ENCODE data around the gene COMMD8. TPM values are rescaled to one million over a fixed set of nuclear protein-coding genes. Genes with fewer than 3 reads are reported as not detected.
"Not testable (repeated sequence)": the region's sequence is repeated elsewhere in the genome, so short reads cannot be mapped to it uniquely, and the experiment has no call there.

The COMMD8 gene
- 12.1 TPM for total RNA-seq
- long read RNA-seq, transcript COMMD8-201 (5 exons, 1,469 nt) = major isoform, 63 of 67 reads
- long read RNA-seq, partial matches to known transcripts = 2 of 67 reads
- long read RNA-seq, other reads (novel, unspliced or antisense) = 2 of 67 reads

DNA sequence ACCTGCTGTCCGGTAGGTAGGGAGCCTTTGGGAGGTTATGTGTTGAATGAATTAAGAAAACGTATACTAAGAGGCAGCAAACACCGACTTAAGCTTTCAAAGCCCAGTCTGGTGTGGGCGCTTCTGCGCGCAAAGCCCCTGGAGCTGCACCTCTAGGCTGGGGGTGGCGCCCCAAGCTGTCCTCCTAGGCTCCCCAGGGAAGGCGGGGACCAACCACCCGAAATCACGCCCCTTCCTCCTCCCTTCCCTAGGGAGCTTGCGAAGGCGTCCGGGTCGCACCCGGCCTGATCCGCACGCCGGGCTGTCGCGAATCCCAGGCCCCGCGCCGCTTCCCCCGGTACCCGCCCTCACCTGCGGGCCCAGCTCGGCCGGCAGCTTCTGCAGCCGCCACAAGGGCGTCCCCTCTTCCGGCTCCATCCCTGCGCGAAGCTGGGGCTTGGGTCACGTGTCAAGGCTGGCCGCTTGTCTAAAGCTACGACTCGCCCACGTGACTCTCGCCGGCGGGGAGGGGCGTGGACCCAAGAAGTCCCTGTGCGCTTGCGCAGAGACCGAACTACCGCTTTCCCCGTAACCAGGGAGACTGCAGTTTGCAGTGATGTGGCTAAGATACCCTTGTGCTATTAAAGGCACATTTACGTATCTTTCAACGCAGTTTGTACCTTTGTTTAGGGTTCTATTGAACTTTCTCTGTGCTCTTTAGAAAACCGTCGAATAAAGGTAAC is at the start of gene COMMD8:
TSS of gene COMMD8 (minus strand) at position 468 of the 722 bp plus-strand sequence. CDS start at position 417, 51 bp downstream.
- DNase-seq (ENCODE audit: low spot score) = peak; percentile 99

DNA sequence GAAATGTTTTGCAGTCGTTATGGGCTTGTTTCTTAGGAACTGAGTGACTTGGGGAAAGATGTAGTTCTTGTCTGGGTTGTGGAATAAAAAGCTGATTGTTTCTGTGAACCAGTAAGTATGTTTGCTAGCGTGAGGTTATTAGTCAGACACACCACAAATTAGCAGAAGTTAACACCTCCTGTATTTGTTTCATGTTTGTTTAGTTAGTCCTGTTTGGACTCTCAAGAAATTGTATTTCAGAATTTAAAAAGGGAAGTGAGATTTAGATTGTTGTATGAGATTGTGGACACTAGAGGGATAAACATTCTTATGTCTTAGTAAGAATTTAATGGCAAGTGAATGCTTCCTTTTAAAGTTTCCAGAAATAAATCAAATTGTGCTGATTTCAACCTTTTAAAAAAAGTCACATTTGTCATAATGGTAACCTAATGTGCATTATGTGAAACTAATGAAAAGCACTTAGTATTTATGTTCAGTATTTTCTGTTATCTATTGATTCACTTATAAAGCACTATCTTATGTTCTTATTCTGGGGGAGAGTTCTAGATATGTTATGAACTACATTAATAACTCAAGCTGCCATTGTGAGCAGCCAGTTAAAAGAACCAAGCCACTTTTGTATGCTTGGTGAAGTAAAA is 47.1 kb upstream of the COMMD8 start:
- no peak for DNase-seq (ENCODE audit: low spot score)

DNA sequence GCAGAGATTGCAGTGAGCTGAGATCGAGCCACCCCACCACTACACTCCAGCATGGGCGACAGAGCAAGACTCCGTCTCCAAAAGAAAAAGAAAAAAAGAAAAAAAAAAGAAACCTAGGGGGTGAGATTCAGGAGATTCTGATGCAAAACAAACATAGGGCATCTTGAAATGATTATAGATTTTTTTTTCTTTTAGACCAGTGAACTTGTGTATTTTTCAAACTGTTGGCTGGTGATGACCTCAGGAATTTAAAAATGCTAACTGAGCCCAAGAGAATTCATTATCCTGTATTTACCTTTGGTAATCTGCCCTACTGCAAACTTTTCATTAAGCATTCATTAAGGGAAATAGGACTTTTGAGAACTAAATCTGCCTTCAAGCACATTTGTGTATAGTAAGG is 42.2 kb upstream of the COMMD8 start:
- no peak for DNase-seq (ENCODE audit: low spot score)

DNA sequence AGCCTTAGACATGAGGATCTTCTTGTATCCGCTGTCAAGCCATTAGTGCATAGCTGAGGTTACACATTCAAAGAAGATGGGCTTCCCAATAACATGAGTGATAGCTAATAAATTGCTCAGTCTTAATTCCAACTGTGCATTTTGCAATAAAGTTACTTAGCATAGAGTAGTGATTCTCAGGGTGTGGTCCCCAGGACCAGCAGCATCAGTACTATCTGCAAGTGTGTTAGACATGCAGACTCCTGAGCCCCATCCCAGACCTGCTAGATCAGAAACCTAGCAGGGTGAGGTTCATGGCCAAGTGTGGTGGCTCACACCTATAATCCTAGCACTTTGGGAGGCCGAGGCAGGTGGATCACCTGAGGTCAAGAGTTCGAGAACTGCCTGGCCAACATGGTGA is 41.6 kb upstream of the COMMD8 start:
- DNase-seq (ENCODE audit: low spot score) = no peak

DNA sequence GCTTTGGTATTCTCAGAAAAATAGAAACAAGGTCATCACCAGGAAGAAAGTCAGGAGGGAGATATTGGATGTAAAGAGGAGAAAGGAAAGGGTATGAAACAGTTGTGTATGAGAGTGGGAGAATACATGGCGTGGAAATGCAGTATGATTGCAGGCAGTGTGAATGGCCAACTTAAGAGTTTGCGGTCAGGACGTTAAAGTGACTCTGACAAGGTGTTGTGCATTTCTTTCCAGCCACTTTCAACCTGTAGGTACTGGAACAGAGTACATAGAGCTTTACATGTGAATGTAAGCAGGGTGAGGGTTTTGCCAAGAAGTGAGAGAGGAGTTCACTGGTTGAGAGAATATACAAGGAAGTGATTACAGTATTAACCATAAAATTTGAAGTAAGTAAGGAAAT is 37.3 kb upstream of the COMMD8 start:
- no peak for DNase-seq (ENCODE audit: low spot score)

DNA sequence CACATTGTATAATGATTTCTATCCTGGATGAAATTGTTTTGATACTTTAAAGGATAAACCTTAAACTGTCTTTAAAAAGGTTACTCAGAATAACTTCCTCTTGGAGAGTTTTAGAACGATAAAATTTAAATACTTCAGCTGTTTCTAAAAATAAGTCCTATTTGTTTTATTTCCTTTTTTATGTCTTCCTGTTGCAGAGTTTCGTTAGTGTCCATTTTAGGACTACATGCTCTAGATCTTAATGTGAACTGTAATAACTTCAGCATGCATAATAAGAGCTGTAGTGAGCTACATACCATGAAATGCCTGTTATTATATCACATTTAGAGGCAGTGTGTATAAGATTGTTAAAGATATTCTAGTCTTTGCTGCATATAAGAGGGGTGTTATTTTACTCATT is 36.2 kb upstream of the COMMD8 start:
- no peak for DNase-seq (ENCODE audit: low spot score)

DNA sequence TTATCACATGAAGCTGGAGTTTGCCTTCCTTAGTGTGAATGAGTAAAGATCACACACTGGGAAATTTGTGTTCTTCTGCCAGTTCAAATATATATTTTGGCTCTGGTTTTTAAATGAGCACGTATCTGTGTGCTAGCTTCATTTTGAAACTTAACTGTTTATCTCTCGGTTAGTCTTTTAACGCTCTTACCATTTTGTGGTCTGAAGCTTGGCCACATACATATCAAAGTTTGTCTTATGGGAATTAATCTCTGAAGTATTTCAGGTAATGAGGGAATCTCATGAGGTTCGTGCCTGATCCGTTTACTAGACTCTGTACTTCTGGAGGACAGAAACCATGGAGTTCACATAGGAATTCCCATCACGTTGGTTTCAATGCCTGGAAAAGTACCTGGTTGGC is 35.4 kb upstream of the COMMD8 start:
- no peak for DNase-seq (ENCODE audit: low spot score)

DNA sequence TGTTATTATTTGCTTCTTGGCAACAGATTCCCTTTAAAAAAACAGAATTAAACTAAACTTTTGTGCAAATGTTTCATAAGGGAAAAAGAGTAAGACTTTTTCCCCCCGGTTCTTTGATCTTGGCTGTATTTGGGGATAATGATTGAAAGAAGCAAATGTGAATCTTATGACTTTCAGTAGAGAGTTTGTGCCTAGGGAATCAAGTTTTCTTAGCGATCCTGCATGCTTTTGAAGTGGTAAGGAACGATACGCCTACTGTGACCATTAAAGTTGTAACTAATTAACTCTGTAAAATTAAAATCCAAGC is 30.6 kb upstream of the COMMD8 start:
- DNase-seq (ENCODE audit: low spot score) = no peak

DNA sequence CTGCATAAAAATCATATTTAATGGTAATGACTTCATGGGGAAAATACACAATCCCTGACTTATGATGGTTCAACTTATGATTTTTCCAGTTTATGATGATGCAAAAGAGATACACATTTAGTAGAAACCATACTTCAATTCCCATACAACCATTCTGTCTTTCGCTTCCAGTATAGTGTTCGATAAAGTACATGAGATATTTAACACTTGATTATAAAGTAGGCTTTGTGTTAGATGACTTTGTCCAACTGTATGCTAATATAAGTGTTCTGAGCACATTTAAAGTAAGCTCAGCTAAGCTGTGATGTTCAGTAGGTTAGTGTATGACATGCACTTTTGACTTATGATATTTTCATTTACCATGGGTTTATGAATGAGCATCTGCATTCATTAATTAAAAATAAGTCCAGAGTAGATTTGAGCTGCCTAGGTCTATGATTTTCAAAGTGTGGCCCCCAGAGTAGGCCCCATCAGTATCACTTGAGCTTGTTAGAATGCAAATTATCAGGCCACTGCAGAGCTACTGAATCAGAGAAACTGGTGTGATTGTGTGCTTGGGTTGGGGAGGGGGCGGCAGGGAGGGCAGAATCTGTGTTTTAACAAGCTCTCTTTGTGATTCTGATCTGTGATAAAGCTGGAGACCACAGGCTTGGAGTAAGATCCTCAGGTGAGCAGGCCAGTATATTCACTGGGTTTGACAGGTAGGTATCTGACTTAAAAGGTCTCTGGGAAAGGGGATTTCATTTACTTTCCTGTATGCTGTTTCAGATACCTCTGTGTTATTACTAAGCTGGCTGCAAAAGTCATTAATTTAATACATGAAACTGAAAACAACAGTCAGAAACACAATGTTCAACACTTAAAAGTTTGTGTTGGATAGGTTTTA is 30.0 kb upstream of the COMMD8 start:
- DNase-seq (ENCODE audit: low spot score) = no peak

DNA sequence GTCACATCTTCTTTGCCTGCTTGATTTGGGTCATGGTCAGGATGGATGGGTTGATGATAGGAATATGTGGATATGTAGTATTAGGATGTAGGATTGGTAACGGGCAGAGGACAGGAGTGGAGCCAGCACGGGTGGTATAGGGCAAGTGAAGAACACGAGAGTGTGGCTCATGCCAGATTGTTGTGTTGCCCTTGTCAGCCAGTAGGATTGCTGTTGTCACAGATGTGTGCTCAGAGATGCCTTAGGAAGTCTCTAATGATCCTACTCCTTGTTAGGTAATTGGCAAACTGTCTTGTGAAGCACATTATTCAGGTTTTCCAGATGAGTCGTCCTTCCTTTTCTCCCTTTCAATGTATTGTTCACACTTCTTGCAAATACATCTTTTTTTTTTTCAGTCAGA is 27.0 kb upstream of the COMMD8 start:
- DNase-seq (ENCODE audit: low spot score) = no peak

DNA sequence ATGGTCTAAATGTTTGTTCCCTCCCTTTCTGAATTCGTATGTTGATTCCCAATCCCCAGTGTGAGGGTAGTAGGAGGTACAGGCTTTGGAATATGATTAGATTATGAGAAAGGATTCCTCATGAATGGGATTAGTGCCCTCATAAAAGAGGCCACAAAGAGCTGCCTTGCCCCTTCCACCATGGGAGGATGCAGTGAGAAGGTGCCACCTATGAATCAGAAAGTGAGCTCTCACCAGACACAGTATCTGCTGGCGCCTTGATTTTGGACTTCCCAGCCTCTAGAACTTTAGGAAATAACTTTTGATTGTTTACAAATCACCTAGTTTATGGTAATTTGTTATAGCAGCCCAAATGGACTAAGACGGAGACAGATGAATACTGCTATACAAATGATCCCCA is 25.2 kb upstream of the COMMD8 start:
- DNase-seq (ENCODE audit: low spot score) = no peak

DNA sequence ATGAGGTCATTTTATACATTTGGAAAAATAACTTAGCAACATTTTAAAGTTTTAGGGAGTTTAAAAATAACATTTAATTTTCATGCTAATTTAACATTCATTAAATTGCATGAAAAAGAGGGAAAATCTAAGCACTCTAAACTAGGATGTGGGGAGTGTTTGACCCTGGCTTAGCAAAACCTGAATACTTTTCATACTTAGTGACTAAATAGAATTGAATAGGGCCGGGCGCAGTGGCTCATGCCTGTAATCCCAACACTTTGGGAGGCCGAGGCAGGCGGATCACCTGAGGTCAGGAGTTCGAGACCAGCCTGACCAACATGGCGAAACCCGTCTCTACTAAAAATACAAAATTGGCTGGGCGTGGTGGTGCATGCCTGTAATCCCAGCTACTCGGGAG is 23.2 kb upstream of the COMMD8 start:
- DNase-seq (ENCODE audit: low spot score) = not testable (repeated sequence)

DNA sequence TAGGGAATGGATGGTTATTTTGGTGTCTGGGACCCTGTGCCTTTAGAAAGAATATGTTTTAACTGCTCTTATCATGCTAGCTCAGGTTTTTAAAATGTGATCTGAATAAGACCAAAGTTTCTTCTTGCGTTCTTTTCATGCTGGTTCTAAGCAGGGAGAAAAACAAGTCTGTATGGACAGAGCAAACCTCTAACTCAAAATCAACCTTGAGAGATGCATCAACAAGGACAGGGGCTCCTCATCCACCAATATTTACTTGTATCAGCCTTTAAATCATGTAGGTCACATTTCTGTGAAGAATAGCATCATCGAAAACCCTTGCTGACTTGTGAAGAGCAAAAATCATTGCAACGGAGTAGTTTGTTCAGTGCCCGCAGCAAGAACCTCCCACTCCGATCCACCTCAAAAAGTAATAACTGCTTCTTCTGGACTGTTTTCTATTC is 22.8 kb upstream of the COMMD8 start:
- DNase-seq (ENCODE audit: low spot score) = no peak

DNA sequence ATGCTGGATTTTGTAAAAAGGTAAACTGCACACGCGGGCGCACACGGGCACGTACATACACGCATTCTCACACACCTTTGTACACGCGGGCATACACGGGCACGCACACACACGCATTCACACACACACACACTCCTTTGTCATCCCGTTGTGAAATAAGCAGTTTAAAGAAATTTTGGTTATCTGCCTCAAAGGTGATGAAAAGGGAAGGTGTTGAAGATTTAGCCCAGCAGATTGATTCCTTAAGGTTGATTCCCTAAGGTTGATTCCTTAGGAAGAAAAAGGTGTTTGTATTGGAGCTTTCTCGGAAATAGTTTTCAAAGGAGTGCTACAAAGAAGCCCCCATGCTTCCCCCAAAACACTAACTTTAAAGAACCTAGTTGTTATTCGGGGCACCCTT is 22.3 kb upstream of the COMMD8 start:
- no peak for DNase-seq (ENCODE audit: low spot score)

DNA sequence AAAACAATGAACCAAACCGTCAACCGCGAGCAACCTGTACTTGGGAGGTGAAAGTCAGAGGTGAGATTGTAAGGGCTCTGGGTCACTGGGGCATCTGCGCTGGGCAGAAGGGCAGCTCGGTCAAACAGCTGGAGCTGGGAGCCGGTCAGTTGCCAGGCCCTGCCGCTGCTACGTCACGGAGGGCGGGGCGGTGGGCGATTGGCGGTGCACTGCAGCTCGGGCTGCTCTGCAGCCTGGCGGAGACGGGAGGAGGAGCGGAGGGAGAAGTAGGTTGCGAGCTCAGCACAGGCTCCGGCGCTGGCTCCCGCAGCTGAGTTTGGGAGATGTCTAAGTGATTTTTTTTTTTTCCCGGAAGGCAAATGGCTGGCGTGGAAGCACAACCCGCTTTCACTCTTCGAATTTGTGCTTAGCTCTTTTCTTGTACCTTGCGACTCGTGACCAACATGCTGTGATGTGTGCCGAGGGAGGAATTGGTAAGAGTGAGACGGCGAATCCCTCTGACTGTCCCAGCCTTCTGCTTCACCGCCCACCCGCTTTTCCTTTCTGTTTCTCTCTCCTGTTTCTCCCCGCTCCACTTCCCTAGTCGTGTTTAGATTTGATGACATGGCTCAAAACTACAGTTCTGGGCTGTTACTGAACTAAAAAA is 21.7 kb upstream of the COMMD8 start, which contains the start of gene ATP10D:
TSS of gene ATP10D (plus strand) at position 229 of the 646 bp plus-strand sequence. CDS start 27,266 bp downstream, outside the sequence.
- DNase-seq (ENCODE audit: low spot score) = peak; percentile 99

DNA sequence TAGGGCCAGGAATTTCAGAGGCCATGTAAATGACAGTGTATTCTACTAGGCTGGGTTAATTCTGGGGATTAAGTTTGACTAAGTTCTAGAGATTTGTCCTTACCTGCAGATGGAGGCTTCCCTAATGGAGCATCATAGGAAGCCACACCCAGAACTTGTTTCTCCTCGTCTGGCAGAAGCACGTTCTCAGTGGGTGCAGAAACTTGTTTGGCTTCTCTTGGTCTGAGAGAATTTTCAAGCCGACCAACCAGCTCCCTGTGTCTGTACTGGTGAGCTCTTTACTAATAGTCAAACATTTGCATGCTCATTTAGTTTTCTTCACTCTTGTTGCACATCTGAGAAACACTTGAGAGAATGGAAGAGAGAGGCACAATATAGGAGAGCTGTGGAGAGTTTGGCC is 20.7 kb upstream of the COMMD8 start:
- no peak for DNase-seq (ENCODE audit: low spot score)

DNA sequence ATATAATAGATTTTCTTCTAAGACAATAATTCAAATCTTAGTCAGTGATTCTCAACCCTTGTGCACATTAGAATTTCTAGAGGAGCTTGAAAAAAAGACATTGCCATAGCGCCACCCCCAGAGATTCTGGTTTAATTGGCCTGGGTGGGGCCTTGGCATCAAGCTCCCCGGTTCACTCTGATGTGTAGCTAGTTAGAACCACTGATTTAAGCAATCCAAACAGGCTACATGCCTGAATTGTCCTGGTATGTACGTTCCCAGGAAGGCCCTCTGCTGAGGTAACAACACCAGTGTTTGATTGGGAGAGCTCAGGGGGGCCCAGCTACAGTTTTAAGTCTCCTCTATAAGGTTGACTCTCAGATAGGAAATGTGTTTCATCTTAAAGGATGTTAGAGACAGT is 20.2 kb upstream of the COMMD8 start:
- DNase-seq (ENCODE audit: low spot score) = no peak

DNA sequence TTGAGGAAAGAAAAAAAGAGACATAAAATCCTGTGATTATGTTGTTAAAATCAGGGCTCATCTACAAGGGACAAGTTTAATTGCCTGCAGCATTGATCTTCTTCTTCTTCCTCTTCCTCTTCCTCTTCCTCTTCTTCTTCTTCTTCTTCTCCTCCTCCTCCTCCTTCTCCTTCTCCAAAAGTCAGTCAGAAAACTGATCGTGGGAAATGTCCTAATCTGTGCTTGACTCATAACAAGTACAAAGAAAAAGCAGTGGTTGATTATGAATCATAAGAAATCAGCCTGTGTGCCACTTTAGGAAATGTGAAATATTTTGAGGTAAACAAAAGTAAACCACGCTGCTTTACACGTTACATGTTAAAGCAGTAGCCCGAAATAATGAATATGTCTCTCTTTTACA is 18.8 kb upstream of the COMMD8 start:
- no peak for DNase-seq (ENCODE audit: low spot score)

DNA sequence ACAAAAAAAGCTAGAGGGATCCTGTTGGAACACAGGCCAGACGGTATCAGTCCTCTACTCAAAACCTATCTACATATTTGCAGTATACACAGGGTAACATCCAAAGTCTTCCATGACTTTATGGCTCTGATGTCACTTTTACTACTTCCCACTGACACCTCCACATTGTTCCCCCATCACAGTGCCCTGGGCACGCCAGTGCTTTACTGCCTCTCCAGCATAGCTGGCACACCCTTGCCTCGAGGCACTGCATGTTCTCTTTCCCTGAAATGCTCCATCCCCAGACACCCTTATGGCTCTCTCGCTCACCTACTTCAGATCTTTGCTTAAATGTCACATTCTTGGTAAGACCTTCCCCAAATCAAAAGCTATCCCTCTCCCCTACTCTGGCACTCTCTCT is 15.3 kb upstream of the COMMD8 start:
- DNase-seq (ENCODE audit: low spot score) = no peak

DNA sequence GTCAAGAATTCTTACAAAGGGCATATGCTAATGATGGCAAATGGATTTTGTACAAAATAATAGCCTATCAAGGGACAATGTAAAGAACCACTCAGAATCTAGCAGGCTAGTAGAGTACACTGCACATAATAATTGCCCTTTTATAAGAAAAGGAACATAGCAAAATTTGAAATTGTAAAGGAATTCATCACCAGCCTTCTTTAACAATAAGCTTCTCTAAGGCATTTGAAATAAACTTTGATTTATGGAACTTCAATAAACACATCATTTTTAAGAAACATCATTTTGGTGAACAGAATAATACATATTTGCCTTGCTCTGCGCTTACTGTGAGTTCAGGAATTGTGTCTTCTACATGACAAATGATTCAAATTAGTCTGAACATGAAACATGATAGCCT is 11.9 kb upstream of the COMMD8 start:
- DNase-seq (ENCODE audit: low spot score) = no peak

DNA sequence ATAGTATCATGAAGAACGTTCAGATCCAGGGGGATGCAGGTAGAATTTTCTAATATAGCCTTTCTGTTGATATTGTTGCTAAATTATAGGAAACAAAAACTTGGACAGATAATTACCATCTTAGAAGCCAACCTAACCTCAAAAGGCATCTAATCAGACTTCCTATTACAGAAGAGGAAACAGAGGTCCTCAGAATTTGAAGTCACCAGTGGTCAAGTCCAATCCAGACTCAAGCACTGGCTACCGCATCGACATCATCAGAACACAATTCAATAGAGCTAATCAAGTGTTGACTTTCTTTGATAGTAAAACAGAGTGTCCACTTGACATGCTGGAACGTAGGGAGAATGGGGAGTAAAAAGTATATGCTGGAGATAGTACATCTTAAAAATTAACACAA is 11.3 kb upstream of the COMMD8 start:
- DNase-seq (ENCODE audit: low spot score) = no peak
